ENCODE data around the gene ASPG.

The ASPG gene

DNA sequence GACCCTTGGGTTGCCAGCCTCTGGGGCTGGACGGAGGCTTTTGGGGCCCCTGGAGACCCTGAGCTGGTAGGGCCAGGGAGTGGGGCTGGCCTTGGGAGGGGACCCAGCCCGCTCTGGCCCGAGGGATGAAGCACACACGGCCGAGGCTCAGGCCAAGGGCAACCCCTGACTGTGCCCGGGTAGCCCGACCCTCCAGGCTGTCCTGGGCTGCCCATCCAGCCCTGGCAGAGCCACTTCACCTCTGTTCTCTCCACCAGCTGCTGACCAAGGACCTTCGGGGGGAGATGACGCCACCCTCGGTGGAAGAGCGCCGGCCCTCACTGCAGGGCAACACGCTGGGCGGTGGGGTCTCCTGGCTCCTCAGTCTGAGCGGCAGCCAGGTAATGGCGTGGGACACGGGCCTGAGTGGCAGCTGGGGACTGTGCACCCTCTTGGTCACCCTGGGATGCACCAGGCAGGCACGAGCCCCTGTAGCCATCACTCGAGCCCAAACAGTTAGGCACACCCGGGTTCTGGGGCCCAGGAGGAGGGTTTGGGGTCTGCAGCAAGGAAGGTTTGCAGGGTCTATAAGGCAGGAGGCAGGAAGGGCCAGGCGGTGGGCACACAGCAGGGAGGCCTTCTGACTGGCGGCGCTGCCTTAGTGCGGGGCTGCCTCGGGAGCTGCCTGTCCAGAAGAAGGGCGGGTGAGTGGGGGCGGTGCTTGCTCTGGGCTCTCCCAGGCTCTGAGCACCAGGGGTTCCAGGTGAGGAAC lies 19.7 kb downstream of the ASPG start:
- no peak for DNase-seq (ENCODE audit: low read depth in 2 of 3, low spot score in 1 of 3)

DNA sequence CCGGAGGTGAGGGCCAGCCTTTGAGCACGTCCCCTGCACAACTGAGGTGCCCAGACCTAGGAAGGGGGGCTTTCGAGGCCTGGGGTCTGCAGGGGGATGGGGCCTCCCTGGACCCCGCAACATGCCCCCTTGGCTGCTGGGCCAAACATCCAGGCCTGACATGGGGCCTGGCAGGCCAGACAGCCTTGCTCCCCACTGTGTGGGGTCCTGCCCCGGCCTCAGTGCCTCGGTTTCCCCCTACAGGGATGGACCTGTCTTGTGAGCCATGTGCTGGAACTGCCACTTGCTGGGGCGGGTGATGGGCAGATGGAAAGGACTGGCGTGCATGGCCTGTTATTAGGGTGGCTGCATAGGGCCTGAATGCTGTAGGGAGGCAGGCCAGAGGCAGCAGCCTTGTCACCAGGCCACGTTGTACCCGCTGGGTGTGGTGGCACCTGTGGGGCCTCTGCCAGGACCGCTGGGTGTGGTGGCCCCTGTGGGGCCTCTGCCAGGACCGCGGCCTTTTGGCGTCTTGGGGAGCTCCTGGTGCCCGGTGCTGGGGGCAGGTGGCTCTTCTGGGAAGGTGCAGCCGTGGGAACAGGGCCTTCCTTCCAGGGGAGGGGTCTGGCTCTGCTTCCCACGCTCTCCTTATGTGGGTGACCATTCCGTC lies 20.4 kb downstream of the ASPG start:
- DNase-seq (ENCODE audit: low read depth in 2 of 3, low spot score in 1 of 3), result no peak

DNA sequence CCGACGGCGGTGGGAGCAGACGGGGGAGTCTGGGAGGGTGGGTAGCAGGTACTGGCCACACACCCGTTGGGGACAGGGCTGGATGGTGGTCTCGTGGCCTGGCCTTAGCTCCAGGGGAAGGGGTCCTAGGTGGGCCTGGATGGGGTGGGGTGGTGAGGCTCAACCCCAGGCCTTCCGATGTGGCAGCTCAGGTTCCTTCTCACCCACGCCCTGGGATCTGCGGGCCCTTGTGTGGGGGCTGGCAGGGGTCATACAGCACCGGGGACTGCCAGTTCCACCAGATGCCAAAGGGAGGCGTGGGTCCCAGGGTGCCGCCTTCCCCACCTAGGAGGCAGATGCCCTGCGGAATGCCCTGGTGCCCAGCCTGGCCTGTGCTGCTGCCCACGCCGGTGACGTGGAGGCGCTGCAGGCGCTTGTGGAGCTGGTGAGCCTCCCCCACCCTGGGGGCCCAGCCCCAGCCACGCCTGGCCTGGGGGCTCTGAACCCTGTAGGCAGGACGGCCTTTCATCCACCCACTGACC lies 21.0 kb downstream of the ASPG start:
- DNase-seq (ENCODE audit: low read depth in 2 of 3, low spot score in 1 of 3), result no peak

DNA sequence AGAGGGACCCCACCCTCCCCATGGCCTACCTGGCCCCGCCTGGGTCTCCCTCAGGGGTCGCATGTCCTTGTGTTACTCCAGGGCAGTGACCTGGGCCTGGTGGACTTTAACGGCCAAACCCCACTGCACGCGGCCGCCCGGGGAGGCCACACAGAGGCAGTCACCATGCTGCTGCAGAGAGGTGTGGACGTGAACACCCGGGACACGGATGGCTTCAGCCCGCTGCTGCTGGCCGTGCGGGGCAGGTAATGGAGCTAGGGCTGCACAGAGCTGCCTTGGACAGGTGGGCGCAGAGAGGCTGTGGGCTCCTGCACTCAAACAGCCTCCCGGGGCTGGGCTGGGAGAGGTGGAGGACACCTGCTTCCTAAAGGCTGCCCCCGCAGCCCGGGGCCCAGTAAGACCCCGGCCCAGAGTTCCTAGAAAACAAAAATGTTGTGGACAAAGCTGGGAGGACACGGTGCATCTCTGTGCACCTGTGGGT lies 21.6 kb downstream of the ASPG start:
- no peak for DNase-seq (ENCODE audit: low read depth in 2 of 3, low spot score in 1 of 3)

DNA sequence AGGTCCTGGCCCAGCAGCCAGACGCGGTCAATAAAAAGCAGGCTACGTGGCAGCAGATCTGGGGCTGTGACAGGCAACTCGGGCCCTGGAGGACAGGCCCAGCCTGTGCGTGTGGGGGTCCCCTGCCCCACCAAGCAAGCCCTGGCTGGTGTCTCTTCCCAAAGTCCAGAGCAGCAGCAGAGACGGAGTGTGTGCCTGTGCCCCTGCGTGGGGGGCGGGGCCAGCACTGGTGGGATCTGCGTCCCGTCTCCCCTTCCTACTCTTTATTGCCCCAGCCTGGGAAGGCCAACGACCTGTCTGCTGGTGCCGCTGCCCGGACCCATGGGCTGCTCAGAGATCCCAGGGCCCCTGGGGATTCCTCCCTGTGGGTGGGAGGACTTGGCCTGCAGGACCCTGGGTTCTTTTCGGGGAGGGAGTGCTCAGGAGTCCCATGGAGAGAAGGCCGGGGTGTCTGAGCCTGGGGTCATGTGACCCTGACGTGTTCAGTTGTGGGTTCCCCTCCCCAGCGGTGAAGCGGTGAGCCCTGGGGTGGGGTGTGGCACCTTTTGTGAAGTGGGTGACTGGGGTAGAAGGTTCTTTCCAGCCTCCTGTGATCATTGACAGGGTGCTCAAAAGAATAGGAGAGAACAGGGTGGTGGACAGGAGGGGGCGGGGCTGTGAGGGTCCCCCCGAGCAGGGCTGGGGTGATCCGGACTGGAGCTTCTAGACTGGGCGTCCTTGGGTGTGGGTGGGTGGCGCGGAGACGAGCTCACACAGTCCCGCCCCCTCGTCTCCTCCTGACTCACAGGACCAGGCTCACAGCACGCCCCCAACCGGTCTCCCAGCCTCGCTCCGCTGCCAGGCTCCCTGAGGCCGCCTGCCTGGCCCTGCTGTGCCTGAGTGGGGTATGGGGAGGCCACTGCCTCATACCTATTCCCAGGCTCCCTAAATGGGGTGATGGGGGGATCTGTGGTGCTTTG lies 22.4 kb downstream of the ASPG start:
- no peak for DNase-seq (ENCODE audit: low read depth in 2 of 3, low spot score in 1 of 3)

DNA sequence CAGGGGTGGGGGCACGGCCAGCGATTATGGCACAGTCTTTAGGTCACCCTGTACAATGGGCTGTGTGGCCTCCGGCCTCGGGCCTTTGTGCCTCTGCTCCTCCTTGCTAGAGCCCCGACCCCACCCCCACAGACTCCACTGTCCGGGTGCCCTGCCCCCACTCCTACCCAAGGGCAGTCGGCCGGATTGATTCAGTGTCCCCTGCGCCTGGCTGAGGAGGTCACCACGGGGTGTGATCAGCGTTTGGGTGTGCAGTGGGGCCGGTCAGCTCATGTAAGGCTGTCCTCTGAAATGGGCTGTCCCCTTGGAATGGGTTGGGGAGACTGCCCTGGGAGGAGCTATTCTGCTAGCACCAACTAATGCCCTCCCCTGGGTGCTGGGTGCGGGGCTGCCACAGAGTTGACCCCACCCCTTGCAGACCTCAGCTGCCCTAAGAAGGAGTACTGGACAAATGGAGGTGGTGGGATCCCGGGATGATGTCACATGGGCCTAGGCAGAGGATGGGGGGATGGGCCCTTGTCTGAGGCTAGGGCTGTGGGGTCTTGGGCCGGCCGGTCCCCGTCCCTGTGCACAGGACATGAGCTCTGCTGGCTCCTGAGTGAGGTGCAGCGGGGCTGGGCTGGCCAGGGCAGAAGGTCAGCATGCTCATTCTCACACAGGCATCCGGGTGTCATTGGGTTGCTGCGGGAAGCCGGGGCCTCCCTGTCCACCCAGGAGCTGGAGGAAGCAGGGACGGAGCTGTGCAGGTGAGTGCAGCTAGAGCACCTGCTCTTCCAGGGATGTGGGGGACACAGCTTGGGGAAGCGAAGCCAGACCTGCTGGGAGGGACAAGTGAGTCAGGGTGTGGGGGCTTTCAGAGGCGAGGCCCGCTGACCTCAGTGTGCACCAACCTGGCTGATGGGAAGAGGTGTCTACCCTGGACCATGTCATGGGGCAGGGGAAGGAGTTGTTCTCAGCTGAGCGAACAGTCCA lies 23.4 kb downstream of the ASPG start:
- DNase-seq (ENCODE audit: low read depth in 2 of 3, low spot score in 1 of 3), result no peak

DNA sequence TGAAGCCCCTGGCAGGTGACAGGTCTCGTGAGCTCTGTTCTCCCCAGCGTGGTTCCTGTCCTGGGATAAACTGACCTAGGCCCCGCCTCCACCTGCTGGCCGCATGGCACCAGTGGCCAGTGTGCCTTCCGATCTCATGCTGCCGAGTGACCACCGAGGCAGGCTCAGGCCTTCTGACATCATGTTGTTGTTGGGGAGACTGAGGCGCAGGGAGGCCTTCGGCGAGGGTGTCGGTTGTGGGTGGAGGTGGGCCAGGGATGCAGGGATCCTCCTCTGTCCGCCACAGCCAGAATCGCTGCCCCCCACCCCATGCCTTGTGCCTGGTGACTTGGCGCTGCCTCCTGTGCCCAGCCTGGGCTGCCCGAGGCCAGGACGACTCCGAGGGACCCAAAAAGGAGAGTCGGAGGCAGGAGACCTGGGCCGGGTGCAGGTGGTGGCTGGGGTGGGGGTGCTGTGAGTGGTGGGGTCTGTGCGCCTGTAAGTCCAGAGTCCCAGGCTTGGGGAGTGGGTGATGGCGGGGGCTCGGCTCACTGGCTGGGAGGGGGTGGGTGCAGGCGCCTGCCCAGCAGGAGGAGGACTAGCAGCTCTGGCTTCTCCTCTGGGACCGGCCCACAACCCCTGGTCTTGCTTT lies 24.3 kb downstream of the ASPG start:
- DNase-seq (ENCODE audit: low read depth in 2 of 3, low spot score in 1 of 3), result no peak

DNA sequence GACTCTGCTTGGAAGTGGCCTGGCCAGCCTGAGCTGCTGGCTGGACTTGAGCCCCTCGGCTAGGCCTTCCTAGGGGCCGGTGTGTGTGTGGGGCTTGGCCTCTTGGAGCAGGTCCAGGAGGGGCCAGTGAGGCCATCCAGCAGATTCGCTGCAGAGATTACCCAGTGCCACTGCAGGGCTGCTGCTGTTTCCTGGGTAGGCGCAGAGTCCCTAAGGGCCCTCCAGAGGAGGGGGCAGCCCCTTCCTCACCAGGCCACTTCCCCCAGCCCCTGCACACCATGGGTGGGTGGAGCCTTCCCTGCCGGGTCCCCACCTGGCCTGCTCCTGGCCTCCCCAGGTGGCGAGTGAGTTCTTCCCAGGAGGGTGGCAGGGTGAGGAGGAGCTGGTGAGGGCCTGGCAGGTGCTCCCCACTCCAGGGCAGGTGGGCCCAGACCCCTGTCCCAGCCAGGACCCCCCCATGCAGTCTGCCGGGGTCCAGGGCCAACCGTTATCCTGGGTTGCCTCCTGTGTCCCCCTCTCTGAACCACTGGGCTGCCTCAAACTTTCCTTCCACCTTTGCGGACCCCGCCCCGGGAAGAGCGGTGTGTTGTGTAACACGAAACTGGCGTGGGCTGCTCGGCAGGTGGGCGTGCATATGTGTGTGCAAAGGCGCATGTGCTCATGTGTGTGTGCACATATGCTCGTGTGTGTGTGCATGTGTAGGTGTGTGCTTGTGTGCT lies 25.1 kb downstream of the ASPG start:
- no peak for DNase-seq (ENCODE audit: low read depth in 2 of 3, low spot score in 1 of 3)

DNA sequence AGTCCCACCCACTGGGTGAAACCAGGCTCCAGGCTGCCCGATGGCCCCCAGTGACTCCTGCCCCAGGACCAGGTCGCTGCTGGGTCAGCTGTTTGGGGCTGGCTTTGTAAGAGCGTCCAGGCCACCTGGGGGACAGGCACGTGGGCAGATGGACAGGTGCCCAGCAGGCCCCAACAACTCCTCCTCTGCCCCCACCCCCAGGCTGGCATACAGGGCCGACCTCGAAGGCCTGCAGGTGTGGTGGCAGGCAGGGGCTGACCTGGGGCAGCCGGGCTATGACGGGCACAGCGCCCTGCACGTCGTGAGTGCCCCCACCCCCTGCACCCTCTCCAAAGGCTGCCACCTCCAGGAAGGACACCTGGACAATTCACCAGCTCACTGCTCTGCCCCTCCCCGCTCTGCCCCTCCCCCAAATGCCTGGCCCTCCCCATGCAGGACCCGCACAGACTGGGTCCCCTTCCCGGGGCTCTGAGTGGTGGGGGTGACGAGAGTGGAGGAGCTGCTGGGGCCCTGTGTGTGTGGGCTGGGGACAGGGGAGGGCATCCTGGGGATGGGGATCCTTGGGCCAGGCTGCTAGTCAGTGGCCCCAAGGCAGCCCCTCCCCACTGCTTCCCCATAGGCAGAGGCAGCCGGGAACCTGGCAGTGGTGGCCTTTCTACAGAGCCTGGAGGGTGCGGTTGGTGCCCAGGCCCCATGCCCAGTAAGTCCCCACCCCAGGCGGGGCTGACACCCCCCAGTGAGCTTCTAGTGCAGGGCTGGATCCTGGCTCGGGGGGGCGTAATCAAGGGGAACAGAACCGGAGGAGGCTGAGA lies 26.0 kb downstream of the ASPG start:
- no peak for DNase-seq (ENCODE audit: low read depth in 2 of 3, low spot score in 1 of 3)

DNA sequence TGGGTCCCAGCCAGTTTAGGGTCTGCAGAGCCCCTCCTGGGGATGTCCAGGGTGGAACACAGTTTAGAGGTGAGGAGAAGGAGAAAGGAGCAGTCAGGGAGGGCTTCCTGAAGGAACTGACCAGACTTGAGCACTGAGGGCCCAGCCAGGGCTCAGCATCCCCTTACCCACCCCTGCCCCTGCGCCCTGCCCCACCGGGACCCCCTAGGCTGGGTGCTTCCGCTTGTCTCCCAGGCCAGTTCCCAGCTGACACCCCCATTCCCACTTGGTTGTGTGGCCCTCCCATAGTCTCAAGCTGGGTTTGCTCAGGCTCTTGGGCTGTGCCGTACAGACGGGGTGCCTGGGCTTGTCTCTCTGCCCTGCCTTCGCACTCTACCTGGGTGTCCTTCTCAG lies 26.6 kb downstream of the ASPG start:
- no peak for DNase-seq (ENCODE audit: low read depth in 2 of 3, low spot score in 1 of 3)

DNA sequence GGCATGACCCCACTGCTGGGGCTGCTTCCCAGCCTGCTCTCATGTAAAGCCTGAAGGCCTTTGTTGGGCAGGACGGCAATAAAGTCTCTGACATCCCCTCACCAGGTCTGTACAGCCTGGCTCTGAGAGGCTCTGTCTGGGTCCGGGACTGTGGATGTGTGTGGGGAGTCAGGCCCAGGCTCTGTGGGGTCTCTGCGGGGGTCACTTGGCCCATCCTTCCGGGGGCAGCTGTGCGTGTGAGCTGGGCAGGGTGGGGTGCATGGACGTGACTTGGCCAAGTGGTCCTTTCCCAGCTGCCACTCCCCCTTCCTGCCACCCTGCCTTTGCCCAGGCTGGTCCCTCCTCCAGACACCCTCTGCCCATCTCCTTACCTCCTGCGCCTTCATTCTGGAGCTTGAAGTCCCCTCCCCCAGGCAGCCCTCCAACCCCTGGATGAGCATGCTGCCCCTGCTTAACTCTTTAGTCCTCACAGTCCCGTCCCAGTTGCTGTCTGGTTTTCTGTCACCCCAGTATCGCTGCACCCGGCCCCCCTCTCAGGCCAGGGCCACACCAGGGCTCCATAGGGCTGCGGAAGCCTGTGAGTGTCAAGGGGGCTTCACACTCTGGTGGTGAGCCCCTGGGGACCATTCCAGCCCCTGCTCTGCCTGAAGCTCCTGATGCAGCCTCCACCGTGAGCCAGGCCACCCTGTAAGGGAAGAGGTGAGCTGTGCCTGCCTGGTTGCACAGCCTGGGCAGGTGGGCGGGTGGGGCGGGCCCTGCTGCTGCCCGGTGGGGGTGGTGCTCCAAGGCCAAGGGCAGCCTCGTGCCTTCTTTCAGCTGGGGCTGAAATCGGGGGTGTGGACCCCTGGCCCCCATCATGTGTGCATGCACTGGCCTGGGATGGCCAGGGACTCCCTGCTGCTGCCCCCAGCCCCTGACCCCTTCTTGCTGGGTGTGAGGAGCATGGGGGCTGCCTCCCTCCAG lies 27.4 kb downstream of the ASPG start:
- no peak for DNase-seq (ENCODE audit: low read depth in 2 of 3, low spot score in 1 of 3)

DNA sequence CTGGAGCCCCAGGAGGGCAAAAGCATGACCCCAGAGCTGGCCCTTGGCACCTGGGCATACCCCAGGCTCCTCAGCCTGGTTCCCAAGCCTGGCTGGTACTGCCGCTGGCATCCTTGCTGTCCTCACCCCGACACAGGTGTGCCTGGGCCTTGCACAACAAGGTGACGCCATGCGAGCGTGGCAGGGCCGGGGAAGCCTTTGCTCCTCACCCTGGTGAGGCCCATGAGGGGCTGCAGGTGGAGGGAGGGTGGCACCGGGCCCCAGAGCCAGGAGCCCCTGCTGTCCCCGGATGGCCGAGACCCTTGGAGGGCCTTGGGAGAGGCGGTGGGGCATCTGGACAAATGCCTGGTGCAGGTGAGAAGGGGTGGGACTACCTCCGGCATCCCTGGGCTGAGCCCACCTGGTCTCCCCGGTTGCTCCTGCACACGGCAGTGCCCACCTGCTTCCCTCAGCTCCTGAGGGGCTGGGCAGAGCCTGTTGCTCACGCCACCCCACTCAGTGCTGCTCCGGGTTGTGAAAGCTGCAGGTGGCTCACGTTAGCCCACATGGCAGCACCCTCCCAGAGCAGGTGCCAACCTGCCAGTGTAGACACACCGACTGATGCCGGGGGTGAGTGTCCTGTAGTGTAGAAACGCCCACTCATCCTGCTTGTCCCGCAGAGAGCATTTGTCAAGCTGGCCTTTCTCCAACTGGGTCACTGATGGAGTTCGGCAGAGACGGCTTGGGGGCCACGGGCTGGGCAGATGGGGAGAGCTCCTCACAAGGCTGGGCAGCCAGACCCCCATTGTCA lies 28.3 kb downstream of the ASPG start:
- no peak for DNase-seq (ENCODE audit: low read depth in 2 of 3, low spot score in 1 of 3)

DNA sequence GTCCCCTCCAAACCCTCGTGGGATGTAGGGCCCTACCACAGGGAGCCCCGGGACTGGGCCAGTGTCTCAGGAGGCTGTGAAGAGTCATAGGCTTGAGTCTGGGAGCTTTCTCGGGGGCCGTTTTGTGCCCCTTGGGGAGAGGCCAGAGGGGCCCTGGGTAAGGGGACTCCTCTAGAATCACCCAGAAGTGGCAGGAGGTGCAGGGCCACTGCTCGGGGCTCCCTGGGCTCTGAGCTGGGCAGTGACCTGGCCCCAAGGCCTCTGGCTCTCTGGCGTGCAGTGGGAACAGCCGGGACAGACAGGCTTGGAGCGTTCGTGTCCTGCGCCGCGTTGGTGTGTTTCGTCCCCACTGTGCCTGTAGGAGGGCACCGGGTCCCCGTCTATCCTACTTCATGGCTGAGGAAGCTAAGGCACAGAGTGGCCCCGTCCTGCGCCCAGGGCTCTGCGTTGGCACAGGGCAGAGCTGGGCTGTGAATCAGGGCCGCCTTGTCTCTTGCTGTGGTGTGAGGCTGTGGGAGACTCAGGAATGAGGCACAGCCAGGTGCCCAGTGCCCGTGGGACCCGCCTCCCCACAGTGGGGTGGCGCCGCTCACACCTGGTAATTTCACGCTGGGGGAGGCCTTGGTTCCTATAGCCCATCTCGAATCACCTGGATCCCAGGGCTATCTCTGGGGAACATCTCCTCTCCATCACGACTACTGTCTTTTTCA lies 29.1 kb downstream of the ASPG start:
- DNase-seq (ENCODE audit: low read depth in 2 of 3, low spot score in 1 of 3), result no peak

DNA sequence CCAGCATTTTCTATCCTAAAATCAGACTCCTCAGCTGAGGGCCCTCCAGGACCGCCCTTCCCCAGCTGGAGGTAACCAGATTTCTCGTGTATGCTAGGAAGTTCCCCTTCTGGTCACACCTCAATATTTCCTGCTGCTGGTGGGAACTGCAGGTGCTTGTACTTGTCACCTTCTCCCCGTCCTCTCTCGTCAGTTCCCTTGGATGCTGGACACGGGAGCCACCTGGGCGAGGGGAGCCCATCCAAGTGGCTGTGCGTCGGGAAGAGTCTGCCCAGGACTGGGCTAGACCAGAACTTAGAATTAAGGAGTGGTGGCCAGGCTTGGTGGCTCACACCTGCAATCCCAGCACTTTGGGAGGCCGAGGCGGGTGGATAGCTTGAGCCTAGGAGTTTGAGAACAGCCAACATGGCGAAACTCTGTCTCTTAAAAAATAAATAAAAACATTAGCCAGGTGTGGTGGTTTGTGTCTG lies 29.7 kb downstream of the ASPG start:
- DNase-seq (ENCODE audit: low read depth in 2 of 3, low spot score in 1 of 3), result no peak

DNA sequence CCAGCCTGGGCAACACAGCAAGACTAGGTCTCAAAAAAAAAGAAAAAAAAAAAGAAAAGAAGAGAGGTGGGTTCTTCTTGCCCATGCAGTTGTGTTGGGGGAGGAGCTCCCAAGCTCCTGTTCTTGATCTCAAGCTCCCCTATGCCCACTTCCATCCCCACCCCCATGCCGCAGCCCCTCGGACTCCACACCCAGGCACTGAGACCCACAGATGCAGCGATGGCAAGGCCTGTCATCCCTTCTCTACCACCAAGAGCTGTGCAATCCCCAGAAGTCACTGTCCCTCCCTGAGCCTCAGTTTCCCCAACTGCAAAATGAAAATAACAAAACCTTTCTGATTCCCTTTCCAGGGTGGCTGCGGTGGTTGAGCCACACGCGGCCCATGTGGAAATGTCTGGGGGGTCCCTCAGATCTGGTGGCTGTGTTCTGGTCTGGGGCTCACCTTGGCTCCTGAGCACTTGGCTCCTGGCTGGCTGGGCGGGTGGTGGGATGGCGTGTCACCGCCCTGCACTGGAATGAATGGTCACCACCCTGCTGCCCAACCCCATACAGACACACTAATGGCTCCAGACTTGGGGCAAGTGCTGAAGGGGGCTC lies 30.3 kb downstream of the ASPG start:
- no peak for DNase-seq (ENCODE audit: low read depth in 2 of 3, low spot score in 1 of 3)
